Measurements from ENCODE around the gene ABHD16B.

Gene ABHD16B

GRCh38 chr20:63881451-63882226, 20.3 kb downstream of the ABHD16B start:
- no peak for DNase-seq

GRCh38 chr20:63882257-63883200, 21.2 kb downstream of the ABHD16B start:
- DNase-seq: no peak

GRCh38 chr20:63883201-63883593, 21.9 kb downstream of the ABHD16B start:
- DNase-seq: no peak

GRCh38 chr20:63884506-63885263, 23.4 kb downstream of the ABHD16B start:
- no peak for DNase-seq

- DNase-seq: no peak
Measured at GRCh38 chr20:63885264-63886053, 24.2 kb downstream of the ABHD16B start.

- no peak for DNase-seq
Measured at GRCh38 chr20:63886054-63886419, 24.7 kb downstream of the ABHD16B start.

GRCh38 chr20:63886921-63887320, 25.6 kb downstream of the ABHD16B start:
- DNase-seq: no peak

- DNase-seq: no peak
Measured at GRCh38 chr20:63889241-63890200, 28.2 kb downstream of the ABHD16B start.

GRCh38 chr20:63890201-63890576, 28.9 kb downstream of the ABHD16B start:
- no peak for DNase-seq

GRCh38 chr20:63890616-63891015, 29.3 kb downstream of the ABHD16B start:
- no peak for DNase-seq

GRCh38 chr20:63891061-63892002, 30.0 kb downstream of the ABHD16B start:
- DNase-seq: no peak

GRCh38 chr20:63892402-63892801, 31.1 kb downstream of the ABHD16B start:
- no peak for DNase-seq

GRCh38 chr20:63893999-63894357, 32.7 kb downstream of the ABHD16B start:
- DNase-seq: no peak

GRCh38 chr20:63894358-63895201, 33.3 kb downstream of the ABHD16B start, which contains the start of gene DNAJC5:
TSS of gene DNAJC5 (plus strand) at chr20:63895126. CDS start at chr20:63928346, 33,220 bp downstream.
- peak; percentile 92 for DNase-seq

- no peak for DNase-seq
Measured at GRCh38 chr20:63895202-63895951, 34.1 kb downstream of the ABHD16B start.

GRCh38 chr20:63895952-63896263, 34.6 kb downstream of the ABHD16B start:
- DNase-seq: no peak

GRCh38 chr20:63896264-63897105, 35.2 kb downstream of the ABHD16B start:
- DNase-seq: no peak
